Gastroesophageal sphincter (tissue), 4 donors: ENCODE results near the gene MRFAP1. TPM values are rescaled to one million over a fixed set of nuclear protein-coding genes. Genes with fewer than 3 reads are reported as not detected.

Experiments used
- ATAC-seq: fragments of 150-250 bp; one replicate; pipeline ENCODE4 v1.9.1; 2016; ENCODE audit warnings: mild to moderate bottlenecking, moderate library complexity
- H3K27ac ChIP-seq, 4 donors: fragments of 200-600 bp; sonication (generic) in 3 of 4; 1 replicate in 3 of 4; 2 replicates in 1 of 4; pipeline ENCODE4 v1.5.1; 2016 to 2019
- H3K27me3 ChIP-seq: fragments of 200-600 bp; sonication (generic); one replicate; pipeline ENCODE4 v1.5.1; 2019
- H3K36me3 ChIP-seq, 2 donors: fragments of 200-600 bp; sonication (generic); one replicate each; pipeline ENCODE4 v1.5.1; 2019; ENCODE audit warnings: control low read depth in 1 of 2
- H3K4me1 ChIP-seq, 3 donors: fragments of 200-600 bp; sonication (generic); 1 replicate in 2 of 3; 2 replicates in 1 of 3; pipeline ENCODE4 v1.5.1; 2016 to 2019; ENCODE audit warnings: control low read depth in 2 of 3
- H3K4me3 ChIP-seq, 2 donors: fragments of 200-600 bp; sonication (generic); one replicate each; pipeline ENCODE4 v1.5.1; 2019; ENCODE audit warnings: mild to moderate bottlenecking in 1 of 2, moderate library complexity in 1 of 2
- H3K9me3 ChIP-seq, 3 donors: fragments of 200-600 bp; sonication (generic); one replicate each; pipeline ENCODE4 v1.5.1; 2017 to 2019; ENCODE audit warnings: control low read depth in 2 of 3
- CTCF ChIP-seq, 4 experiments: fragments of 200-600 bp in 2 of 4; fragments of 450-650 bp in 2 of 4; sonication (generic) in 1 of 4; IDR thresholded peaks; one replicate each; pipeline ENCODE4 v1.5.1; 2017 to 2019; ENCODE audit warnings: antibody characterized with exemption in 4 of 4, mild to moderate bottlenecking in 2 of 4, moderate library complexity in 2 of 4
- EP300 ChIP-seq: sonication (generic); formaldehyde crosslinking; IDR thresholded peaks from one replicate; pipeline ENCODE4 v1.6.1; 2017; ENCODE audit warnings: antibody characterized with exemption, mild to moderate bottlenecking
- POLR2A ChIP-seq, 2 donors: fragments of 450-650 bp; IDR thresholded peaks; one replicate each; pipeline ENCODE4 v1.6.1; 2017; ENCODE audit warnings: antibody characterized with exemption in 2 of 2, mild to moderate bottlenecking in 2 of 2, moderate library complexity in 1 of 2
- POLR2AphosphoS5 ChIP-seq: sonication (generic); formaldehyde crosslinking; IDR thresholded peaks from one replicate; pipeline ENCODE4 v1.6.1; 2017; ENCODE audit warnings: antibody characterized with exemption
- WGBS, 2 donors: methylation state at CpG; one replicate each; pipeline ENCODE4 v1.1.5; 2018; ENCODE audit warnings: low coverage in 1 of 2; 5-methylcytosine and 5-hydroxymethylcytosine counted together
- total RNA-seq, 4 donors: library from RNA; depleted of rRNA; stranded (reverse); fragments of >200 nt; gene quantifications; one replicate each; pipeline ENCODE4 v1.1.0, GENCODE V29; 2016

Gene MRFAP1
- total RNA-seq, 4 donors from 2014 or later: 202 to 358 (median 277) TPM

- WGBS, 2 donors: 85% methylated on average over 7 of the region's 13 CpGs; no CpG with 5 or more reads in 1 of the 2 donors
- no peak for TF ChIP-seq POLR2AphosphoS5
- TF ChIP-seq EP300: no peak
- TF ChIP-seq POLR2A (IDR thresholded peaks at IDR 0.05): no peak
- no peak for TF ChIP-seq CTCF (IDR thresholded peaks at IDR 0.05)
- Histone ChIP-seq H3K27me3 (no peaks in the 10 kb centered on the region), H3K9me3 (peaks cover 0 to 9% (median 0%) of the 10 kb centered on the region in 3 donors), H3K4me1 (no peaks in the 10 kb centered on the region), H3K27ac (no peak overlapping the region), H3K4me3 (no peak overlapping the region), H3K36me3 (peaks cover 0 to 98% of the 10 kb centered on the region in 2 donors)
- ATAC-seq: no peak
These were observed 41.8 kb upstream of the MRFAP1 start for GRCh38 chr4:6598641-6599040.

GRCh38 chr4:6601661-6602250 lies 38.7 kb upstream of the MRFAP1 start:
- Histone ChIP-seq H3K4me1 (no peaks in the 10 kb centered on the region), H3K4me3 (no peak overlapping the region), H3K36me3 (peaks cover 0 to 99% of the 10 kb centered on the region in 2 donors), H3K27me3 (no peaks in the 10 kb centered on the region), H3K9me3 (peaks cover 0 to 29% (median 0%) of the 10 kb centered on the region in 3 donors), H3K27ac (no peak overlapping the region)
- 92% methylated on average over 2 of the region's 10 CpGs; no CpG with 5 or more reads in 1 of the 2 donors for WGBS, 2 donors
- TF ChIP-seq POLR2A (IDR thresholded peaks at IDR 0.05) (no peak), POLR2AphosphoS5 (no peak), EP300 (no peak), CTCF (IDR thresholded peaks at IDR 0.05) (no peak)
- no peak for ATAC-seq

GRCh38 chr4:6602289-6602688 lies 38.2 kb upstream of the MRFAP1 start:
- H3K27ac ChIP-seq: no peak overlapping the region
- TF ChIP-seq POLR2AphosphoS5 (no peak), POLR2A (IDR thresholded peaks at IDR 0.05) (no peak), CTCF (IDR thresholded peaks at IDR 0.05) (no peak), EP300 (no peak)
- no peak overlapping the region for H3K4me3 ChIP-seq
- H3K9me3 ChIP-seq: peaks cover 0 to 29% (median 0%) of the 10 kb centered on the region in 3 donors
- no peaks in the 10 kb centered on the region for H3K27me3 ChIP-seq
- no peaks in the 10 kb centered on the region for H3K4me1 ChIP-seq
- 91 to 96% methylated on average over 5 to 6 of the region's 6 CpGs for WGBS, 2 donors
- ATAC-seq: no peak
- H3K36me3 ChIP-seq: peaks cover 0 to 99% of the 10 kb centered on the region in 2 donors

- Histone ChIP-seq H3K27me3 (no peaks in the 10 kb centered on the region), H3K4me1 (no peaks in the 10 kb centered on the region), H3K27ac (no peak overlapping the region), H3K4me3 (no peak overlapping the region), H3K9me3 (peaks cover 0 to 29% (median 0%) of the 10 kb centered on the region in 3 donors), H3K36me3 (peaks cover 0 to 99% of the 10 kb centered on the region in 2 donors)
- TF ChIP-seq POLR2AphosphoS5 (no peak), EP300 (no peak), POLR2A (IDR thresholded peaks at IDR 0.05) (no peak), CTCF (IDR thresholded peaks at IDR 0.05) (no peak)
- 90% methylated on average over 2 of the region's 12 CpGs; no CpG with 5 or more reads in 1 of the 2 donors for WGBS, 2 donors
- ATAC-seq: no peak
These were observed 37.4 kb upstream of the MRFAP1 start for GRCh38 chr4:6603128-6603527.

DNA sequence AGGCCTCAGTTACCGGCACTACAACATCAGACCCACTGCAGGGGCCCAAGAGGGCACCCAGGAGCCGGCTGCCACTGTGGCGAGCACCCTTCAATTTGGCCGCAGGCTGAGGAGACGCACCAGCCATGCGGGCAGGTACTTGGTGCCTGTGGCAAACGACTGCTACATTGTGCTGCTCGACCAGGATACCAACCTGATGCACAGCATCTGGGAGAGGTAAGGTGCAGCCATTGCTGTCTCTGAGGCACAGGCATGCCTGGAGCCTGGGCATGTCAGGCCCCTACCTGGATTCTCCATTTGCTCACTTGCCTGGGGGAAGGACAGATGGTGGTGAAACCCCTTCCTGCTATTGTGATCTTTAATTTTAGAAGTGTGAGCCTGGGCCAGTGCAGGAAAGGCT lies 35.4 kb upstream of the MRFAP1 start:
- no CpG with 5 or more reads among the region's 8 CpGs for WGBS, 2 donors
- TF ChIP-seq EP300 (no peak), POLR2AphosphoS5 (no peak)
- ATAC-seq: no peak
- Histone ChIP-seq H3K4me1 (no peaks in the 10 kb centered on the region), H3K36me3 (peaks cover 0 to 100% of the 10 kb centered on the region in 2 donors), H3K4me3 (no peak overlapping the region), H3K9me3 (peaks cover 0 to 29% (median 0%) of the 10 kb centered on the region in 3 donors), H3K27me3 (no peaks in the 10 kb centered on the region), H3K27ac (no peak overlapping the region)
